AG09319 (cell line): ENCODE measurements around the gene PEX10.

Experiments
- DNase-seq: peaks from one replicate; pipeline ENCODE4 v3.0.0-alpha.2; 2010; ENCODE audit warnings: low read depth; ENCODE audit errors: extremely low read depth
- TF ChIP-seq, protein P1 (sequence below): IDR thresholded peaks from 2 replicates; pipeline ENCODE4 v1.5.1; 2011; ENCODE audit warnings: low read depth, mild to moderate bottlenecking, inconsistent platforms, low read length, moderate library complexity

PEX10 gene

DNA sequence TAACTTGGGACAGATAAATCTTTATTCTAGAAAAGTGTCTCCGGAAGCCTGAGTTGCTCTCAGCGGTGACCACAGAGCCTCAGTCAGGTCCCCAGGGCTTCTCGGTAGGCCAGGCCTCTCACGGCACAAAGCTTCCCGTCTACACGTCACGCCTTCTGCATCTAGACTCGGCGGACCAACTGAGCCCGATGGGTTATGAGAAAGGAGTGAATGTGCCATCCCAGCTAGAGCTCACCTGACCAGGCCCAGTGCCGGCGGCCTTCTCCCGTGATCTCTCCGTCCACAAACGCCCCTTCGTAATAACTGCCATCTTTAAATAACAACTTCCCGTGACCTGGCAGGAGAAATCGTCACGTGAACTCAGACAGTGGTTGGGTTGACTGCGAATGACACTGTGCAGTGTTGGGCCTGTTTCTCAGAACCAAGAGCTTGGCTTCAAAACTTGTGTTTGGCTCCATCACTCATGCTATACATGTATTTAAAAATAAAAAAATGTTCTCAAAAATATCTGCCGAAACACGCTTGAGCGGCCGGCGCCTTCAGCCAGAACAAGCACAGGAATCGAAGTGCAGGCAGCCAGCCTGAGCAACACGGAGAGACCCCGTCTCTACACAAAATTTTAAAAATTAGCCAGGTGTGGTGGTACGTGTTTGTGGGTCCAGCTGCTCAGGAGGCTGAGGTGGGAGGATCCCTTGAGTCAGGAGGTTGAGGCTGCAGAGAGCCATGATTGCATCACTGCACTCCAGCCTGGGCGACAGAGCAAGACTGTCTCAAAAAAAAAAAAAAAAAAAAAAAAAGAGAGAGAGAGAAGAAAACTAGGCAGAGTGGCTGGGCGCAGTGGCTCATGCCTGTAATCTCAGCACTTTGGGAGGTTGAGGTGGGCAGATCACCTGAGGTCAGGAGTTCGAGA, 24.1 kb downstream of the PEX10 start:
- DNase-seq, result no peak
- TF ChIP-seq, protein P1, sequence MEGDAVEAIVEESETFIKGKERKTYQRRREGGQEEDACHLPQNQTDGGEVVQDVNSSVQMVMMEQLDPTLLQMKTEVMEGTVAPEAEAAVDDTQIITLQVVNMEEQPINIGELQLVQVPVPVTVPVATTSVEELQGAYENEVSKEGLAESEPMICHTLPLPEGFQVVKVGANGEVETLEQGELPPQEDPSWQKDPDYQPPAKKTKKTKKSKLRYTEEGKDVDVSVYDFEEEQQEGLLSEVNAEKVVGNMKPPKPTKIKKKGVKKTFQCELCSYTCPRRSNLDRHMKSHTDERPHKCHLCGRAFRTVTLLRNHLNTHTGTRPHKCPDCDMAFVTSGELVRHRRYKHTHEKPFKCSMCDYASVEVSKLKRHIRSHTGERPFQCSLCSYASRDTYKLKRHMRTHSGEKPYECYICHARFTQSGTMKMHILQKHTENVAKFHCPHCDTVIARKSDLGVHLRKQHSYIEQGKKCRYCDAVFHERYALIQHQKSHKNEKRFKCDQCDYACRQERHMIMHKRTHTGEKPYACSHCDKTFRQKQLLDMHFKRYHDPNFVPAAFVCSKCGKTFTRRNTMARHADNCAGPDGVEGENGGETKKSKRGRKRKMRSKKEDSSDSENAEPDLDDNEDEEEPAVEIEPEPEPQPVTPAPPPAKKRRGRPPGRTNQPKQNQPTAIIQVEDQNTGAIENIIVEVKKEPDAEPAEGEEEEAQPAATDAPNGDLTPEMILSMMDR, result no peak

DNA sequence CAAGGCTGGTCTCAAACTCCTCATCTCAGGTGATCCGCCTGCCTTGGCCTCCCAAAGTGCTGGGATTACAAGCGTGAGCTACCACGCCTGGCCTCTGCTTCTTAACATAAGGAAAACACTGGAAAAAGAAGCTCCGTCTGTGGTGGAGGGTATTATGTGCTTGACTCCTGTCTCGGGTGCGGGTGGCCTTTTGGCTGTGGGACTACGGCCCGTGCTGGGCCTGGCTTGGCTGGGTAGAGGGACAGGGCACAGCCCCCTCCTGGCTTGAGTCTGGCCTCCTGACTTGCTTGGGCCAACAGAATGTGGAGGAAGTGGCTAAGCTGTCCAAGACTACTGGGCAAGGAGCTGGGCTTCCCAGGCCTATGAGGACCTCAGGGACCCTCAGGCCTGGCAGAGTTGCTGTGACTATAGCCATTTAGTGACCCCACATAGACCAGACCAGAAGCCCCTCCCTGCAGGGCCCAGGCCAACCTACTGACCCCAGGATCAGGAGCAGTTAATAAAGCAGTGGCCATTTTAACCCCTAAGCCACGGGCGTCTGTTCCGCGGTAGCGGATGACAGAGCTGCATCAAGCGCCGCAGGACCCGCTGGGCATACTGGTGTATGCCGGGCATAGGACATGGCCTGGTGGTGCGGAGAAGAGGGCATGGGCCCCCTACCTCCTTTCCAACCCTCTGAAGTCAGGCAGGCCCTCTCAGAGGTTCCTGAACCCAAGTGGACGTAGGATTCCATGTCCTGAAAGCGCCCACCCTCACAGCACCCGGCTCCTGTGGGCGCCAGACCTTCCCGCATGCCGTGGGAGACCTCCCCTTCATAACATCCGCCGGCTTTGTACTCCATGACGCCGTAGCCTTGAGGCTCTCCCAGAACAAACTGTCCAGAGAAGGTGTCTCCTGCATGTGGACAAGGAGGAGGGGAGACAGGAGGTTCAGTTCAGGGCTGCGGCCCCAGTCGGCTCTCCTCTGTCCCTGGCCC, 25.4 kb downstream of the PEX10 start:
- no peak for DNase-seq
- TF ChIP-seq, protein P1, result no peak

DNA sequence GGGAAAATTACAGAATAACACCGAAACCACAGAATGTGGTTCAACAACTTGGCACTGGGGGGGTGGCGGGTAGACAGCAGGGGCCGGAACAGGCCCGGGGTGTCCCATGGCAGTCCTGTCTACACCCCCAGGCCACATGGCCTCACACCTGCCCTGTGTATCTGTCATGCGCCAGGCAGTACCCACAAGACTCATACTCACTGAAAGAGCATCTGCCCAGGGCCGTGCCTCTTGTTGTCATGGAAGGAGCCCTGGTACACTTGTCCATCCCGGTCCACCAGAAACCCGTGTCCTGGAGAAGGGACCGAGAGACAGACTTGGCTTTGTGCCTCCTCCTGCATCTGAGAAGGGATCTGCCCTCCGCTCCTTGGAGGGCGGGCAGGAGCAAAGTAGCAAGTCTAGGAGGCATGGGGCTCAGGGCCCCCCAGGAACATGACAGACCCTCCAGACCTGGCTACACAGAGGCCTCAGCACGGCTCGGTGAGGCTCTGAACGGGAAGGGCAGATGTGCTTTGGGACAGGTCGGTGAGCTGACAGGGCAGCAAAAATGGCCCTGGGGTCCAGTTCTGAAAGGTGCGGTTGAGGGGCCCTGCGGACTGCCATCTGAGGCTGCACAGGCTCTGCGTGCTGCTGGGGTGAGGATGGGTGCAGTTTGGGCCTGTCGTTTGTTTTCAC, 26.6 kb downstream of the PEX10 start:
- TF ChIP-seq, protein P1, result no peak

DNA sequence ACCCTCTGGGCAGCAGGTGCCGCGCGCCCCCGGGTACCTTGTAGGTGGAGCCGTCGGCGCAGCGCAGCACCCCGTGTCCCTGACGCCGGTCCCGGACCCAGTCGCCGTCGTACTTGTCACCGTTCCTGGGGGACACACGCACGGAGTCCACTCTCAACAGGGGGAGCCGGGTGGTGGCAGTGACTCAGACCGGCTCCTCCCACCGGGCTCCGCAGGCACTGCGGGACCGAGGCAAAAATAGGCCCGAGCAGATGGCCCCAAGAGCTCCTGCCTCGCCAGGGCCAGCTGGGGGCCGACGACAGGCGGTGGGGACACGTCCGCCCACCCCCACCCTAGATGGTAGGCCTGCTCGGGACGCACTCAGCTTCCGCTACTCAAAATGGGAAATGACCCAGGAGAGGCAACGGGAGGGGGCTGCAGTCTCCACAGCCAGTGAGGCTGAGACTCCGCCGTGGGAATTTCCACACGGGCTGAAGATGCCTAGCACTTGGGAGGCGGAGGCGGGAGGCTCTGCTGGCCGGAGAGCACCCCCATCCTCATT, 27.4 kb downstream of the PEX10 start:
- no peak for DNase-seq
- TF ChIP-seq, protein P1, result no peak

More for the DNA sequence above, 26.6 kb downstream of the PEX10 start:
- no peak for DNase-seq

DNA sequence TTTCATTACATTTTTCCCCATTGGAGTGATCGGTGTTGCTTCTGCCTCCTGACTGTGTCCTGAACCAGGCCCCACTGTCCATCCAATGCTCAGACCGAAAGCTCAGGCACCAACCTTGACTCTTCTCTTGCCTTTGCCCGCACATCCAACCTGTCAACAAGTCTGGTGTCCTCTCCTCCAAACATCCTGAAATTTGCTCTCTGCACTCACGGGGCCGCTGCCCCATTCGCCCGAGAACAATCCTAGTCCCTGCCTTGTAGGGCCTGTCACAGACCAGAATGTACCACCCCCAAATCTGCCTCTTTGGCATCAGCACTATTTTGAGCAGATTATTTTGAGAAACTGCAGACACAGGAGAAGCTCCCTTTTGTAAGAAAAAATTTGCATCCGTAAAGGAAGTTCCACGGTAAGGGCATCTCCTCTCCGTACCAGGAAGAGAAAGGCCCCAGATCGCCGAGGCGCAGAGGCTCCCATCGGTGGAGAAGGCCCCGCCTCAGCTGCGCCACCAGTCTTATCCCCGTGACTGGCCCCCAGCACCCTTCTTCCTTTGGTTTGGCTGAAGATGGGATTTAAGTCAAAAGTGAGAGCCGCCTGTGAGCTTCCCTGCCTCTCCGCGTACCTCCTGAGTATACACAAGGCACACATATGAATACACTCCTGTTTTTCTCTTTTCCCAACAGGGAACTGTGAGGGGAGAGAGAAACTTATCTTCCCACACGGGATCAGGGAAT, 28.1 kb downstream of the PEX10 start:
- DNase-seq, result no peak
- TF ChIP-seq, protein P1, result no peak

DNA sequence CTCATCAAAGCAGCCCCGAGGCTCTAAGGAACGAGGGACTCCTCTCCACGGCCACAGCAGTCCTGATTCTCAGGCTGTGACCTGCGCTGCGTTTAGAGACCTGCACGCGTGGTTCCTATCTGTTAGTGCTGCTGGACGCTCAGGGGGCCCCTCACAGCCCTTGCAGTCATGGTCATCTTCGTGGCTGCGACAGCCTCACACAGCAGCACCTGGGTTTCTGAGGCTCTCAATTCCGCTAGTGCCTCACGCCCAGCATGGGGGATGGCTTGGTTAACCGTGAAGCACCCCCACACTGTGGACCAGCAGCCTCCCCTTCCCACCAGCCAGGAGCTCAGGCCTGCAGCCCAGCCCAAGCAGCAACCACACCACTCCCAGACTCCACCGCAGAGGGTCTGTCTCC, 28.8 kb downstream of the PEX10 start:
- DNase-seq, result no peak
- TF ChIP-seq, protein P1, result no peak
